GM19395 (cell line): ENCODE data around the gene TIAL1.
"Not testable (repeated sequence)": the region's sequence is repeated elsewhere in the genome, so short reads cannot be mapped to it uniquely, and the experiment has no call there.

Source experiments
- ATAC-seq: cut with Tn5 transposase; IDR thresholded peaks from one replicate; pipeline ENCODE4 v1.9.1; 2021; ENCODE audit warnings: mild to moderate bottlenecking, moderate library complexity; ENCODE audit not compliant: unreplicated experiment

The TIAL1 gene

GRCh38 chr10:119550827-119551226, 45.9 kb downstream of the TIAL1 start:
- no peak for ATAC-seq

- ATAC-seq, result no peak
Measured at GRCh38 chr10:119549247-119549999, 47.3 kb downstream of the TIAL1 start.

DNA sequence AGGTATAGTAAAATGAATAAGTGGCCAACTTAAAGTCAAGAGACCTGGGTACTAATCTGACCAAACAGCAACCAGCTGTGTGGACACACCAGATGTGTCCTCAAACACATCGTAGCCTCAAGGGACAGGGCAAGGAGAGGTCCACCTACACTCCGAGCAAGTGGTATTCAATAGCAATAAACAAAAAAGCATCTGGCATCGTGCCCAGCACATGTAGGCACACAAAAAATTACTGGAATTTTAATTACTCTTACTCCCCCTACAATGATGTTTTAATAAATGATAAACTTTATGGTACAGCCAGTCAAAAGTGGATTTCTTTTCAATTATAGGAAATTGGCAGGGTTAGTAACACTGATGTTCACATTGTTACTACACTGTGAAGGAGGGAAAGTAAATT, 50.8 kb downstream of the TIAL1 start:
- no peak for ATAC-seq

GRCh38 chr10:119545310-119545709, 51.5 kb downstream of the TIAL1 start:
- ATAC-seq, result no peak

DNA sequence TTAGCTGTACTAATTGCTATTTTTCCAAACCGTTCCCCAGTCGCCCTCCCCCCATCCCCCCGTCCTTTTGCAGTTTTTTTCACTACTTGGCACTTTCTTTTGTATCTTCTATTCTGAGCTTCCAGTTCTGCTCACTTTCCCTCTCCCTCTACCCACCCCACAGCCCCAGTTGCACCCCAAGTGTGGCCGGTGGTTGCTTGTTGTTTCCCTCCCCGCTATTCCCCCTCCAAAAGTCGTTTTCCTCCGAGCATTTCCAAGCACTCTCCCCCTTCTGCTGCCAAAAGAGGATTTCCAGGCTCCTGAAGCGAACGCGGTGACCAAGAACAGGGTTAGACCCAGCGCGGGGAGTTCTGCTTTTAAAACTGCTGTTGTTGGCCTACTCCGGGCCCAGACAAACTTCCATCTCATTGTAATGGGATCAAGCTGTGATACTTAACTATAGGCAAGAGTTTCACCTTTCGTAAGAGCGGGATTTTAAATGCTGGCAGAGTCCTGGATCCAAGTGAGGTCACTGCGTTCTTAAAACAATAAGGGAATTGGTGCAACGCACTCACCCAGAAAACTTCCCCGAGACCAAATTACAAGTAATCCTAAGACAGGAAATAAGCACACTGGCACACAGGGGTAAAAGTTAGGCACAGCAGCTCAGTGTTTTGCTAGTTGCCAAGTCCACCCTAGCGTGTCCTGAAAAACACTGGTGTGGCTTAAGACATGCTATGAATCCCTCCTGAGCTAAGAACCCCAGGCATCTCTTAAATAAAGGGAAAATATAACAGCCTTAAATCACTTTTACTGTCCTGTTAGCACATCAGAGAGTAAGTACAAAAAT, 52.7 kb downstream of the TIAL1 start:
- ATAC-seq, result no peak

DNA sequence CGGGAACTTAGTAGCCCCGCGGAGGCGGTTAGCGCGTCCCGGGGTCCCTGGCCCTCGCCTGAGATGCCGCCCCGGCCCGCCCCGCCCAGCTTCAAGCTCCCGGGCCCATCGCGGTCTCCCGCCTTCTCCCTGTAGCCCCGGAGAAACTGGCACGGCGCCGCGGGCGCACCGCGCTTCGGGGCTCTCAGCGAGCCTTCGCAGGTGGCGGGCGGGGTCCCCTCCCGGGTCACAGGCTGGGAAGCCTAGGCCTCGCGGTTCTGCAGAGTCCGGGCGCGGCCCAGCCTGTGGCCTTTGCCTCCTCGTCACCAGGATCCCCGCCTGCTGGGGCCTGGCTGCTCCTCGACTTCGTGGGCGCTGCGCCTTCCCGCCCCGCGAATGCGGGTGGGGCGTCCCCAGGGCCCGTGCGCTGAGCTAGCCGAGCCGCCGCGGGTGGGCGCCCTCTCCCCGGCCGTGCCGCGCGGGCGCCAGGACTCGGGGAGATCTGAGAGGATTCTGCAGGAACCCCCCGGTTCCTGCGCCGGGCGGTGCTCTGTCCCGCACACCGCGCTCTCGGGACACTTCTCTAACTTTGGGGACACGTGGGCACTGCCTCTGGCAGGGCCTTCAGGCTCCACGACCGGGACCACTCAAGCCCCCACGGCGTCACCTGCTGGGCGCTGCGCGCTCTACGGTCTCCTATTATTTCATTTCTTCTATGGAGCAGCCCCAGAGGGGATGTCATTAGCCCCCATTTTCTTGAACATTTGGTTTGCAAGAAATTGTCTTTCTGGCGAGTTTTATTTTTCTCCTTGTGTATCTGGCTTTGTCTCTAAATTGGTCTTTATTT, 53.6 kb downstream of the TIAL1 start:
- ATAC-seq, result peak; percentile 52

GRCh38 chr10:119542357-119542987, 54.3 kb downstream of the TIAL1 start, which contains the start of gene RGS10:
Gene RGS10, minus strand, starts transcription at chr10:119542719. Its CDS starts 81 bp downstream, at chr10:119542638.
- ATAC-seq, result peak; percentile 60

- peak; percentile 24 for ATAC-seq
Measured at GRCh38 chr10:119541459-119542356, 55.1 kb downstream of the TIAL1 start.

DNA sequence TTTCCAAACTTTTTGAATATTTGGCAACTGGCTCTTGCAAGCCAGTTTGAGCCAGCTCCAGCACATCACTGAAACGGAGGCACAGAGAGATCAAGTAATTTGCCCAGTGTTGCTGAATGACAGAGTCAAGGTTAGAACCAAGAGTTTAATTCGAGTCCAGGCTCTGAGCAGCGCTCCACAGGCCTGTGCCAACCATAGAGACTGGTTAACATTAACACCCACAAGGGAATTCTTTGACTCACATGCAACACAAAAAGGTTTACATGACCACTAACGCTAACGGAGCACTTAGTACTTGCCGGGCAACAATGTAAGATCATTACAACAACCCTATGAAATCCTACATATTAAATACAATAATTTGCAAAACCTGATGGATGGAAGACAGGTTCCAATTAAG, 55.7 kb downstream of the TIAL1 start:
- ATAC-seq, result no peak

DNA sequence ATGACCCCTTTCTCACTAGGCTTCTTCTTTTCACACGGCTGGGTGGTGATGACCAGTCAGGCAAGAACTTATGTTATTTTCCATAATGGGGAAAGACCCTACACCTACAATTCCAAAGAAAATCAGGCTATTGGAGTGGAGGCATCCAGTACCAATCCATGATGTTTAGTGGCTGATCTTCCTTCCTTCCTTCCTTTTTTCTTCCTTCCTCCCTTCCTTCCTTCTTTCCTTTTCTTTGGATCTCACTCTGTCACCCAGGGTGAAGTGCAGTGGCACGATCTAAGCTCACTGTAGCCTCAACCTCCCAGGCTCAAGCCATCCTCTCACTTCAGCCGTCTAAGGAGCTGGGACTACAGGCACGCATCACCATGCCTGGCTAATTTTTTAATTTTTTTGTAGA, 56.7 kb downstream of the TIAL1 start:
- no peak for ATAC-seq

DNA sequence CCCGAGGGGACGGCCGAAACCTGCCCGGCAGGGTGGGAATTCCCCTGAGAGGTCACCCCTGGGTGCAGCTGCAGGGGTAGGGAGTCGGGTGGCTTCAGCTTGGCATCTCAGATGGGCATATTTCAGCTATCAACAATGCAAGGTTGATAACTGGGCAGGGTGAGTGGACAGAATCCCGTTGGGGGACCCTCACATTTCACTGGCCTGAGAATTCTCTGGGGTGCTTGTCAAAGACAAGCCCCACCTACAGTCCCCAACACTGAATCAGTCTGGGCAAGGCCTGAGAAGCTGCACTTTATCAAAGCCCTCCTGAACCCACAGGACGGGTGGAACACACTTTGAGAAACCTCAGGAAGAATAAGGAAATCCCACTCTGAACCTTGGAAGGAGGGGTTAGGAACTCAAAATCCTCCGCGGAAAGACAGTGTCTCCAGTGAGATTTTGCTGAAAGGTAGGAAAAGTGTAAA, 57.4 kb downstream of the TIAL1 start:
- ATAC-seq, result no peak

- ATAC-seq, result no peak
Measured at GRCh38 chr10:119538632-119539358, 58.0 kb downstream of the TIAL1 start.

DNA sequence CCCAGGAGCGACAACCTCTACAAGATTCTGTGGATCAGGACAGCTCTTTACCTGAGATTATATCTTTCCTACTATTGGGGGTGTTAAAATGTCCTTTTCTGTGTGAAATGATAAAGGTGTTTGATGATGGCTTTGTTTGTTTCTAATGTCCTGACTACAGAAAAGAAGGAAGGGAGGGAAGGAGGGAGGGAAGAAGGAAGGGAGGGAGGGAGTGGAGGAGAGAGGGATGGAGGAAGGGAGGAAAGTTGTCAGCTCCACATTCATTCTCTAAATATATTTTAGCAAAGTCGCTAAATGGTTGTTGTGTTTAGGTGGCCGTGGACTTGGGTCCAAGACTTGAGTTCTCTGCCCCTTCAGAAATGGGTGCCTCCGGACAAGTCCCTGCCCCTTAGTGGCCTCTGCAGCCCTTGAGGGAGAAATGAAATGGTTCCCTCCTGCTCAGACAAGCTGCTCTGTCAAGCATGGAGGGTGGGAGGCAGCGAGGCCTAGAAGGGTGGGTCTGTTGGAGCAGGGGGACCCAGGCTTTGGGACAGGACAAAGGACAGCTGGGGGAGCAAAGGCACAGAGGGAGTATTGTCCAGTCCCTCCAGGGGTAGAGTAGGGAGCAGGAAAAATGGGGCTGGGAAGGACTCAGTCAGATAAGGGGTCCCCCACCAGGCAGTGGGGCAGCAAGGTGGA, 58.7 kb downstream of the TIAL1 start:
- no peak for ATAC-seq

GRCh38 chr10:119536508-119537025, 60.2 kb downstream of the TIAL1 start:
- no peak for ATAC-seq

- no peak for ATAC-seq
Measured at GRCh38 chr10:119535837-119536507, 60.8 kb downstream of the TIAL1 start.

DNA sequence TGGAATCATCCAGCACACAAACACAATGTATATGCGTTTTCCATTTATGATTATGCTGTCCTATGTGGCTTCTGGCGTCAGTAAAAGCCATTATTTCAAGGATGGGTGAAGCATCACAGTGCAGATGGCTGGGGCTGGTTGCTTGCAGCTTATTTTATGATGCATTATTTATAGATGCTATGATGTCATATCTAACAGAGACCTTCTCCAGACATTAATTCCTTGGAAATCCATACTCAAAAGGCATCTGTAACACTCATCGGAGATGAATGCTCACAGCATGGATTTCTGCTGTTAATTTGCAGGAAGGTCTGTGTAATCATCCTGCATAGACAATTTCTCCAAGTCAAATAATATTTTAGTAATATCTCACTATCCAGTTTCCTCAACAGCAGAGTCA, 61.5 kb downstream of the TIAL1 start:
- ATAC-seq, result no peak

GRCh38 chr10:119533473-119533872, 63.3 kb downstream of the TIAL1 start:
- no peak for ATAC-seq

GRCh38 chr10:119532791-119533190, 64.0 kb downstream of the TIAL1 start:
- ATAC-seq, result not testable (repeated sequence)
